ENCODE results near the gene DAND5.

DAND5 gene

DNA sequence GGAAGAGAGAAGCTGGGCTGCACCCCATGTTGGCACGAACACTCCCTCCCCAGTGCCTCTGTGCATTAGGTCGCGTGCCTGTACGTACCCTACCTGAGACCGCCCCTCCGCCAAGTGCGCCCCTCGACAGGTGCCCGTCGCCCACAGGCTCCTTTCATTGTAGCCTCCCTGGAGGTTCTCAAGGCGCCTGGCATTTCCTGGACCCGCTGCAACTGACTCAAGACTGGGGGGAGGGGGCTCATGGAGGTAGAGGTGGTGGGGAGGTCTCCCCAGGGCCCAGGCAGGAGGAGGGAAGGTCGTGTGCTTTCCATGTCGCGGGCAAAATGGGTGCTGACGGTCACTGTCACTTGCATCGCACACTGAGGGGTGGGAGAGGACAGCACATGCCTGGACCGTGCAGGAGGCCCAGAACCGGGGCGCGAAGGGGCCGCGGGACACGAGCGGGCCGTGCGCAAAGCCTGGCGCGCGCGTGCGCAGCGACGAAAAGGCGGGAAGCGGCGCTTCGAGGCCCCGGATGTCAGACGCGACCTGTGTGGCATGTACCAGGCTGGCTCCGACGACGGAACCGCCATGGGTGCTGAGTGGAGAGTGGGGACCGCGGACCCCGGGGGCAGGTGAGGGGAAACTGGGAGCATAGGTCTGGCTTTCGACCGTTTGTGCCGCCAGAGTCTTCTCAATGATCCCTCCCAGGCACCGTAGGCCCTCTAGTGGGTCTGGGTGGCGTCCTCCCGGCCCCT, 42.4 kb downstream of the DAND5 start:
- DNase-seq, result no peak

DNA sequence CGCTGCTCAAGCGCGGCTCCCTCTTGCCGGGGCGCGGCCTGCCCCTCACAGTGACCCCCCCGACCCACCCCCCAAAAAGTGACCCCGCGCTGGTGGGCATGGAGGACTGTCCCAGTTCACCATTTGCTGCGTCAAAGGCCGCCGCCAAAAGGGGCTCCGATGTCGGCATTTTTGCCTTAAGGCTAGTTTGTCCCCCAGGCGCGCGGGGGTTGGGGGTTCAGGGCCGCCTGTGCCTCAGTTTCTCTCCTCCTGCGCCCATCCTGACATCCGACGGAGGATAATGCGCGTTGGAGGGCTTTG, 43.0 kb downstream of the DAND5 start:
- no peak for DNase-seq

DNA sequence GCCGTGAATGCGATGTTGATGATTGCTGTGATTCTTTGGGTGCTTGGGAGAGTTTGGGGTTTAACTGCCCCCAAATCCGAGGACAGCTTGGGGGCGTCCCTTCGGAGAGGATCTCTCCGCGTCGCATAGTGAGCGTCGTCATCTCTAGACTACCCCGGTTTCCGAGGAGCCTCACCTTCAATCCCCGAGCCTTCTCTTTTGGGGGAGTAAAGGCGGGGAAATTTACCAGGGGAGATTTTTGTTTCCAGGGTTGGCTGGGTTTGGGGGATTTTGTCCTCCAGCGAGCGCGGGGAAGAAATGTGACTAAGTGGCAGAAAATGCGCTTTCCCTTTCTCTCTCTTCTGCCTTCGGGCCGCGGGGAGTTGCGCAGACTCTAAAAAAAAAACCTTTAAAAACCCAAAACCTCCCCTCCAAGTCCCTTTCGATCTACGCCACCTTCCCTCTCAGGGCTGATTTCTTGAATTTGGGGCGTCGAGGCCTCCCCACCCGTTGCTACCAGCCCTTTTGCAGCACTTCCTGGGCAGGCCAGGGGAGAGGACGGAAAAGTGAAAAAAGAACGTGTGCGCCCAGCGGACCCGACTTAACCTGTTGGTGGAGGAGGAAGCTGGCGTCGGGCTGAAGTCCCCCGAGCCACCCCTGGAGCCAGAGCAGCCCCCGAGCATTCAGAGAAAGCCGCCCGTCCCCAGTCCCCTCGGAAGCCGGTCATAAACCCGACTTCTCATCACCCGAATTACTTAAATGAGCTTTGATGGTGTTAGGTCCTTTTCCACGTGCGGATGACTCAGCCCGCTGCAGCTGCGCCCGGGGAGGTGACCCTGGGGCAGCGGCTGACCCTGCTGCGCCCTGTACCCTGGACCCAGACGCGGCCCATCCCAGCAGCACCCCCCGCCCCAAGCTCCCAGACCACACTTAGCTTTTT, 43.6 kb downstream of the DAND5 start:
- DNase-seq, result no peak

DNA sequence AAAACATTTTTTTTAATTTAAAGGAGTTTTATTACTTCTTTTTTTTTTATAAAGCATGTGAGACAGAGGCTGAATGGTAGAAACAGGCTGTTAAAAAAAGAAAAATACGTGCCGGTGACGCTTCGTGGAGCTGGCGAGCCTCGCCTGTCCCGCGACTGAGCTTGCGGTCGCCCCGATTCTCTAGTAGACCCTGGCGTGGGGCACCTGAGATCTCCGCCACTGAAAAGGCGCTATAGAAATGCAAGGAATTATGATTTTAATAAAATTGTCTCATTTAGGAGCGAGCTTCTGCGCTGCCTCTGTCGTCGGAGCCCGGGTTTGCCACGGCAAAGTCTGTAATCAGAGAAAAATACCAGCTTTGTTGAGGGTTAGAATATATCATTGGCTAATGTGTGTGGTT, 44.3 kb downstream of the DAND5 start:
- DNase-seq, result no peak

DNA sequence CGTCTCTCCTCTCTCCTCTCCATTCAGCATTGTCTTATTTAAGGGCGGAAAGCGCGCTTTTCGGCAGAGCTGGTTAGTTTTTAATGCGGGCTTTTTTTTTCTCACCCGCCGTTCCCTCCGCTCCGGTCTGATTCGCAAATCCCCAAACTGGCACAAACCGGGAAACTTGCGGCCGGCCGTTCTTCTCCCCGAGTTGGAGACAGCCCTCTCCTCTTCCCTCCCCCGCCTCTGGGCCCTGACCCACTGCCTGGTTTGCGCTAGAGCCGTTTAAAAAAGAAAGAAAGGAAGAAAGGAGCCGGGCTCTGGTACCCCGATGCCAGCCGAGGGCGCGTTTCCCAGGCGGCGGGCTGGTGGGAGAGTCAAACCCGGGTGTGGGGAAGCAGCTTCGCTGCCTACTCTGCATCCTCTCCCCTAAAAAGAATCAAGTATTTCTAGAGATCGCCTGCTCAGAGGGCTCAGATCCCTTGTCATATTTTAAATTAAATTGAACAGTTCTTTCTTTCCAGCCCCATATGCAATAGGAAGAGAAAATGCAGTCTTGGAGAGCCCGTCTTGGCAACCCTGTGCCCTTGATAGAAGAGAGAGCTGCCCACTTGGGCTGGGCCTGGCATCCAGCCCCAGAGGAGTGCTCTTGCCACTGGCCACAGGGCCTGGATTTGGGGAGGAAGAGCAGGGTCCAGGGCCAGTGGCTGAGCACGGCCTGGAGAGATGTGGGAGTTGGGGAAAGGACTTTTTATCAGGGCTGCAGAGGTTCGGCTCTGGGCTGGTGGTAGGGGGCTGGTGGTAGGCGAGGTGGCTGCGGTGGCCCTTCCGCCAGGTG, 44.9 kb downstream of the DAND5 start:
- DNase-seq, result no peak

DNA sequence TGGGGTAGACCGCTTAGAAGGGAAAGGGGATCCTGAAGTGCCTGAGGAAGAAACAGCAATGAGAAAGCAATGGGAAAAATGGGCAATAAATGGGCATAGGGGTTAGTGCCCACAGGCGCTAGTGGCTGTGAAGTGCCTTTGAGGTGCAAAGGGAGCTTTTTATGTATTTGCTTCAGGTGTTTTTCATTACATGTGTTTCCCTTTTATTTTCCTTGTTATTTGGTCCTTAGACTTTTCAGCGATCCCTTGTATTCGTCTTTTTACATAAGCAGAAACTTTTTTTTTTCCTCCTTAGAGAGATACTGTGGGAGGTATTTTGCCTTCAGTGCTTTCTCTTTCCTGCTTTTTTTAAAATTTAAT, 45.5 kb downstream of the DAND5 start:
- no peak for DNase-seq

DNA sequence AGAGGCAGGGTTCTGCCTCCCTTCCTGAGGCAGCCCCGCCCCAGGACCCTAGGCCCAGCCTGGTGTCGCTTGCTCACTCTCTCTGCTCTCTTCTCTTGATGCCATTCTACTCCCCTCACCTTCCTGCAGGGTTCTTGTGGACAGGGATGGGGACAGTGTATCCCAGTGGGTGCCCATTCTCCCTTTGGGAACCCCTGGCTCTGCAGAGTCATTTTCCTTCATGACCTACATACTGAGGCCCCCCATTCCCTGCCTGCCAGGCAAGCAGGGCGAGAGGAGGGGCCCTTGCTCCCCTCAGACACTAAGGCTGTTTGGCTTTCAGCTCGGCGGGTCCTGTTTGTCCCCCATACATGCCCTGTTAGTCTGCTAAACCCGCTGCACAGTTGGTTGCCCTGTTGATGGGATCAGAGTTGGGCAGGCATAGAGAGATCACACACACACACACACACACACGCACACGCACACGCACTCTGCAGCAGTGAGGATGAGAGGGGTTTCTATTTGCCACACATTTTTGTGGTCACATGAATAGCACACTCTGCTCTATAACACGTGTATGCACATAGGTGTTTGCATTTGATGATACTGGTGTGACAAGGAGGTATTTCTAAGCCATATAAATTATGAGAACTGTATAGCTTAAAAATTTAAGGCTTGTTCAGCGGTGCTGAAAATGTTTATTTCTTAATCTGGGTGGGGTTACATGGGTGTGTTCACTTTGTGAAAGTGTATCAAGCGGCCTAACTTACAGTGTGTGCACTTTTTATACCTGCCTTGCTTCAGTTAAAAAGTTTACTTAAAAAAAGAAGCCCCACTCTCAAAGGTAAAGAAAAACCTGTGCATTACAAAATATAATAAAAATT, 46.2 kb downstream of the DAND5 start:
- no peak for DNase-seq

DNA sequence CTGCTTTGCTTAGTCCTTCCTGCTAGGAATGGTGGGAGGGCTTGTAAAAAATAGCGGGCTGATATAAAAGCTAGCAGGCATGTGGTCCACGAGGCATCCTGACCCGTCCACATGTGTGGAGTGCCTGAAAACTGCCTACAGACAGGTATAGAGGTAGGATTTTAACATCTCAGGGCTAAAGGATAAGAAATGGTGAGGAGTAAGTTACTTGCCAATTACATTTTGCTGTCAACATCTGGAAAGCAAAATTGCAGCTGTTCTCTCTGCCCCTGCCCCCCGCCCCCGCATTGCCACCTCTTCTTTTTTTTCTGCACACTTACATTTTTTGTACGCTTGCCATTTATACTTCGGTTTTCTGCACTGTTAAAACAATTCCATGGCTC, 46.9 kb downstream of the DAND5 start:
- no peak for DNase-seq

DNA sequence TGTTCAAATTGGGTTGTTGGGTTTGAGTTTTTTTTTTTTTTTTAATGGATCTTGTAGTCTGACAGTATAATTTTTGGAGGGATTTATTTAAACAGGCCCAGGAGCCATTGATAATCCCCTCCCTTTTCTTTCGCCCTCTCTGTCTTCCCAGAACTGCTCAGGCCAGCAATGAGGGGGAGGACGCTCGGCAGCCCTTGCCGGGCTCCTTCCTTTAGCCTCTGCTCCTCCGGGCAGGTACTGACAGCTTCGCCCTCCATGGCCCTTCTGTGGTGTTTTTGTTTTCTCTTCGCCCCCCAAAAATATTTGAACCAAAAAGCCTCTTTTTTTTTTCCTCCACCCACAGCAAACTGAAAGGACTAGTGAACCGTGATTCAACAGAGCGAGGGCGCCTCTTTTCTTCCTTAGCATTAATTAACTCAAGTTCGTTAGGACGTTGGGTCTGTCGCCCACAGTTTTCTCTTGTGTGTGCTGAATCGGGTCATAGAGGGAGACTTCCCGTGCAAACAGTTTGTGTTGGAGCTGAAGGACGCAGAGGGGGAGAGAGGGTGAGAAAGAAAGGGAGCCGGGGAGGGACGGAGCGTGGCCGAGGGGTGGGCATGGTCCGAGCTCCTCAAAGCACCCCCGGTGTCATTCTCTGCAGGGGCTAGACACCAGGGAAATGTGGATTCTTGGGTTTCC, 47.4 kb downstream of the DAND5 start:
- no peak for DNase-seq

DNA sequence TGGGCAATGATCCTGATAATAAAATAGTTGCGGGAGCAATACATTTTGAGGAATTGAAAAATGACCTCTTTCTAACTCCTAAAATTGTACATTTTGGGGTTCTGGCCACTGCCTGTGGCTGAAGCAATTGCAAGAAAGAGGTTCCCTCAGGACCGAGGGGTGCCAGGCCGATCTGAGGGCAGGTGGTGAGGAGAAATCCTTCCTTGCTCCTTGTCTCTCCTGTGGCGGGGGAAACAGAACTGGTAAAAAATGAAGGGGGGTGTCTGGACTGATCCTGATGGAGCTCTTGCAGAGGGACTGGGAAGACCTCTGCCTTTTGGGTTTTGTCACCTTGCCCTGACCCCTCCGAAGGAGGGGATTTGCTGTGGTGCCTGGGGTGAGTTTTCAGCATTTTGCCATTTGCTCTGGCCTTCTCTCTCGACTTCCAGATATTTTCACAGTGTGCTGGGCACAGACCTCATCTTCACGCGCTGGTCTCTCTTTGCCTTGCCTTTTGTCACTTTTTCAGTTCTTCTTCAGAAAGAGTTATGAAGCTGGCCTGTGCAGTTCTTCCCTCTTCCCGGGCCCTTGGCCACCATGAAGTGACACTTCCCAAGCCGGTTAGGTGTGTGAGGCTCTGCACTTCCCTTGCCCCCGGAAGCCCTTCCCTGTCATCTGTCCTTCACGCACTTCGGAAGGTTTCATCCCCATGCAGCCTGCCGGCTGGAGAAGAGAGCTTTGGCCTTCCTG, 48.1 kb downstream of the DAND5 start:
- no peak for DNase-seq

DNA sequence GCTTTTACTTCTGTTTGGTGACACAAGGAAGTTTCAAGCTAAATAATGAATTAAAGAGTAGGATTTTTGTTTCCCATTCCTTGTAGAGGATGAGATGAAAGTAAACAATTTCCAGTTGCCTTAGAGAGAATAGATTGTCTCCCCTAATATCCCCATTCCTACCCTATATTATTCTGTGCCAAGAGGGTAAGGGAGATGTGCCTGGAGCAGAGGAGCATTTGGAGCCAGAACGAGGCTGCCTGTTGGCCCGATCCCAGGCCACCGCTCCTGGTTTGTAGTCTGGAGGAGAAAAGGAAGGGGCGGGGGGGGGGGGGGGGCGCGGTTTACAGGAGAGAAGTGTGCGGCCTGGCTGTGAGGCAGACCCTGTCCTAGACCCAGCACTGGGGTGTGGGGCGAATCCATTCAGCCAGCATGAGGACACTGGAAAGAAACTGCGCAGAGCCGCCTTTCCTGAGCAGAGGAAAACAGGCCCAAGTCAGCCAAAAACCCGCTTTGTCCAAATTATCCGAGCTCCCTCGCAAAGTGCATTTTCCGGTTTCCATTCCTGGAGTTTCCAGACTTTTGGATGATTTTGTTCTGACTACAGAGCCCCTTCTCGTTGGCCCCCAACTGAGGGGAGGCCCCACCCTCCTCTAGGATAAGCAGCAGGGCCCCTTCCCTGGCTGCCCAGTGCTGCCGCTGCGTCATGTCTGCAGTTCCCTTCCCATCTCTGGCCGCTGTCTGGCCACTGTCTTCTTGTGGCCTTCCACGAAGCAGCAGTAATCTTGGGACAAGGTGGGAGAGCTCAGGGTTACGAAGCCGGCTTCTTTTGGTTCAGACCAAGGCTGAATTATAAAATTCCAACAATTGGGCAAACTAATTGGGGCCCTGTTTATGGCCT, 48.9 kb downstream of the DAND5 start:
- DNase-seq, result no peak

DNA sequence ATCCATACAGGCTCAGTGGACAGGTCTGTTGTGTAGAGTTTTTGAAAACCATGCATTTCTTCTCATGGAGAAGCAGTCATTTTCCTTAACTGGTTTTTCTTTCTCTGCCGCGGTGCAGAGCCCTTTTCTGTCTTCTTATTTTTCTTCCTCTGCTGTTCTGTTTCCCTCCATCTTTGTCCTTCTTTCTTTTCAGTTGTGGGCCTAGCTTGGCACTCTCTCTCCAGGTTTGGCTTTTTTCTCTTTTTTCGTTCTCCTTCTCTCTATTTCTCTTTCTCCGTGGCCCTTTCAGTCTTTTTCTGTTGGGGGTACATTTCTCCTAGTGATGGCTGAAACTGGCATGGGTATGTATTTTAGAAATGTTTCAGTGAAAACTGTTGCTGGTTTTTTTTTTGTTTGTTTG, 50.0 kb downstream of the DAND5 start:
- DNase-seq, result no peak

DNA sequence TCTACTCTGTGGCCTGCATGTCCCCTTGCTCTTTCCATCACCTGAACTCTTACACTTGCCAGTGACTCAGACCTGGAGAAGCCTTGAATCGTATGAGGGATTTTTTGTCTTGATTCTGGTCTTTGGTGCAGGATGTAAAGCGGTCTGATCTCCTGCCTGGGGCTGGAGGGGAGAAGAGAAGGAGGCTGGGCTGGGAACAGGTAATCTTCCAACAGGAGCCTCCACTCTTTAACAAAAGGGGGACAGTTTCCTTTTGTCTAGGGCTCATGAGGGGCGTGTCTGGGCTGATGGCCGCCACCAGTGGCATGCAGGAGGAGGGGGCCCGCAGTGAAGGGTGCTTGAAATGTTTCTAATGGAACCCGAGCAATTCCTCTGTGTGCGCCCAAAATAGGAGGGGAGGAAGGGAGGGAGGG, 50.6 kb downstream of the DAND5 start:
- DNase-seq, result no peak

DNA sequence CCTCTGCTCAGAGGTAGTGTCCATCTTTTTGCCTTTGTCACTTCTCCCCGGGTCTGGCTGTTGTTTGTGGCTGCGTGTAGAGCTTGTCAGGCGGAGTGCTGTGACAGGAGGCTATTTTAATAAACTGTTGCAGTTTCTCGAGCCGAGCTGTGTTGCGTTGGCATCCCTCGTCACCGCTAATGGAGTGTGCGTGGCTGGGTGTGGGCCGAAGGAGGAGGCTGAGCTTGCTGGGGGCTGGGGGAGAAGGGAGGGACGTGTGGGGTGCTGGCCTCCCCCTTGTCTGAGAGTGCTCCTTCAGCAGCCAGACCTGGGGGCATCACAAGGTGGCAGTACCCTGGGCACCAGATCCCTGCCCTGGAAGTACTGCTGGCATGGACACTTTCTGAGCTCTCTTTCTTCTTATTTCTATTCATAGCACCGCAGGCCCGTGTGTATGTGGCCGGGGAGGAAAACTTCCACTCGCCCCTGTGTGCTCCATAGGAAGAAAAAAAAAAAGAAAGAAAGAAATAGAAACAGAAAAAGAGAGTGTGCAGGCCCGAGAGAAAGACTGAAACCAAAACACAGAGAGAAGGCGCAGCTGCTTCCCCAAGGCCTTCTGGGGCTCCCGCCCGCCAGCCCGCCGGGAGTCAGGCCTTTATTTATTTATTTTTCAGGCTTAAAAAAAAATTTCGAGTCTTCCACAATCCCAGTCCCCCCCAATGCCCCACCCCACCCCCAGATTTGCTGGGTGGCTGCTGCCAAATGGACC, 52.9 kb downstream of the DAND5 start:
- DNase-seq, result no peak

DNA sequence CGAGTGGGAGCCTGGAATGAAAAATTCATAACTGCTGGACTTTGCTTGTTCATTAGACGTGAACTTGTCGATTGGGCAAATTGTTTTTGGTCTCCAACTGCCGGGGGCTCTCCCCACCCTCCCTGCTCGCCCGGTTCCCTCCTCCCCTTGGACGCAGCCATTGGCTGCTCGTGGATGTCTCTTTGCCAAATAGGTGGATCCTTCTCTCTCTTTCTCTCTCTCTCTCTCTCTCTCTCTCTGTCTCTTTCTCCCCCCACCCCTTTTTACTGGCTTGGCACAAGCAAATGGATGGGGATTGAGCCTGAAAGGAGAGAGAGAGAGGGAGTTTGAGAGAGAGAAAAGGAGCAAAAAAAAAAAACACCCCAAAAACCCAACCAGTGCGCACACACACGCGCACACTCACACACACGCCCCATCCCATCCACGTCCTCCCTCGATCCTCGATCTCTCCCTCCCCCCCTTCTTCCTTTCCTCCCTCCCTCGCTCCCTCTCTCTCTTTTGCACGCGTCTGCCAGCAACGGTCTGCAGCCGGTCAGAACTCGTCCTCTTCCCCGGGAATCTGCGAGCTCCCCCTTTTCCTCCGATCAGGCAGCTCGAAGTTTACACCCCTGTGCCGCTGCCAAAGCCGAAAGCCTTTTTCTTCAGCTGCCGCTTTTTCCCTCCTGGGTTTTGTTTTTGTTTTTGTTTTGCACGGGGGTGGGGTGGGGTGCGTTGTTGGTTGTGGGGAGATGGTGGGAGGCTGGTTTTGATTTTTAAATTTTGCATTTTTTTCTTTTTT, 53.7 kb downstream of the DAND5 start:
- DNase-seq, result no peak

DNA sequence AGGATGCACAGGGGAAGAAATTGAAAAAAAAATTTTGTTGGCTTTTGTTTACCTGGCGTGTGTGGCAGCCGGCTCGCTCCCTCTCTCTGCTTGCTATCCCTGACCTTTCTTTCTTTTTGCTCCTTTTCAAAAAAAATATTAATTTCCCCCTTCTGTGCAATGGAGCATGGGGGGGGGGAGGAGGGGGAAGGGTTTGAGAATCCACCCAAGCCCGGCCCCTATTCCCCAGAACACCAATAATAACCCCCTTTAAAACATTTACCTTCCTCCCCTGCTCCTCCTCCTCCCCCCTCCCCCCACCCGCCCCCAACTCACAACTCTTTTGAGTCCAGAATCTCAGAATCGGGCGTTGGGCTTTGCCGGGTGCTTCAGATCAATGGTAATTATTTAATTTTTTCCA, 54.3 kb downstream of the DAND5 start:
- DNase-seq, result no peak
